ENCODE data around the gene GALNT17.

The GALNT17 gene

DNA sequence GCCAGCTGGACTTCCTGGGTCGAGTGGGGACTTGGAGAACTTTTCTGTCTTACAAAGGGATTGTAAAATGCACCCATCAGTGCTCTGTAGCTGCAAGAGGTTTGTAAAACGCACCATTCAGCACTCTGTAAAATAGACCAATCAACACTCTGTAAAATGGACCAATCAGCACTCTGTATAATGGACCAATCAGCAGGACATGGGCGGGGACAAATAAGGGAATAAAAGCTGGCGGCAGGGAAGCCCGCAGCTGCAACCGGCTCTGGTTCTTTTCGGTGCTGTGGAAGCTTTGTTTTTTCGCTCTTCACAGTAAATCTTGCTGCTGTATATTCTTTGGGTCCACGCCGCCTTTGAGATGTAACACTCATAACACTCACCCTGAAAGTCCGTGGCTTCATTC is 151.9 kb downstream of the GALNT17 start:
- TF ChIP-seq CTCF (IDR thresholded peaks at IDR 0.05; ENCODE audit: extremely low read depth, missing control alignments): no peak
- no peak for DNase-seq (ENCODE audit: low spot score)

GRCh38 chr7:71285571-71286145 is 153.7 kb downstream of the GALNT17 start:
- no peak for TF ChIP-seq CTCF (IDR thresholded peaks at IDR 0.05; ENCODE audit: extremely low read depth, missing control alignments)
- DNase-seq (ENCODE audit: low spot score): no peak

GRCh38 chr7:71286336-71286735 is 154.4 kb downstream of the GALNT17 start:
- DNase-seq (ENCODE audit: low spot score): no peak
- TF ChIP-seq CTCF (IDR thresholded peaks at IDR 0.05; ENCODE audit: extremely low read depth, missing control alignments): no peak

DNA sequence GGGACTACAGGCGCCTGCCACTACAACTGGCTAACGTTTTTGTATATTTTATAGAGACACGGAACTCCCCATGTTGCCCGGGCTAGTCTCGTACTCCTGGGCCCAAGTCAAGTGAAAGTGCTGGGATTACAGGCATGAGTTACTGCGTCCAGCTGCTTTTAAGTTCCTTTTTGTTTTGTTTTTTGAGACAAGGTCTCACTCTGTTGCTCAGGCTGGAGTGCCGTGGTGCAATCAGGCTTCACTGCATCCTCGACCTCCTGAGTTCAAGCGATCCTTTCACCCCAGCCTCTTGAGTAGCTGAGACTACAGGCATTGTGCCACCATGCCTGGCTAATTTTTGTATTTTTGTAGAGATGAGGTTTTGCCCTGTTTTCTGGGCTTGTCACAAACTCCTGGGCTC is 155.0 kb downstream of the GALNT17 start:
- no peak for TF ChIP-seq CTCF (IDR thresholded peaks at IDR 0.05; ENCODE audit: extremely low read depth, missing control alignments)
- no peak for DNase-seq (ENCODE audit: low spot score)

GRCh38 chr7:71290452-71290851 is 158.5 kb downstream of the GALNT17 start:
- no peak for DNase-seq (ENCODE audit: low spot score)
- no peak for TF ChIP-seq CTCF (IDR thresholded peaks at IDR 0.05; ENCODE audit: extremely low read depth, missing control alignments)

DNA sequence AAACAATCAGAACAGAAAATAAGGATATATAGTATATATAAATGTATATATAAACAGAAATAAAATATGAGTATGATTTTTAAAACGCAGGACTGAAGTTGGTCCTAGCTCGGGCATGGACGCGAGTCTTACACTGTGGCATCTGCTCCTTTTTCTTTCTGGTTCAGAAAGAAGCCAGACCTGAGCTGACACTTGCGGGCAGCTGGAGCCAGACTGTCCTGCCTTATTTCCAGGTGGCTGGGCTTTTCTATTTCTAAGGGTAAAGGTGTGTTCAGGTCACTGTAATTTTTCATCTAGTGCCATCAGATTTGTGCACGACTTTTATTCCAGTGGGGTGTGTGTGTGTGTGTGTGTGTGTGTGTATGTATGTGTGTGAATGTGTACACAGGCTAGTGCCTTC is 166.4 kb downstream of the GALNT17 start:
- no peak for DNase-seq (ENCODE audit: low spot score)
- TF ChIP-seq CTCF (IDR thresholded peaks at IDR 0.05; ENCODE audit: extremely low read depth, missing control alignments): no peak

DNA sequence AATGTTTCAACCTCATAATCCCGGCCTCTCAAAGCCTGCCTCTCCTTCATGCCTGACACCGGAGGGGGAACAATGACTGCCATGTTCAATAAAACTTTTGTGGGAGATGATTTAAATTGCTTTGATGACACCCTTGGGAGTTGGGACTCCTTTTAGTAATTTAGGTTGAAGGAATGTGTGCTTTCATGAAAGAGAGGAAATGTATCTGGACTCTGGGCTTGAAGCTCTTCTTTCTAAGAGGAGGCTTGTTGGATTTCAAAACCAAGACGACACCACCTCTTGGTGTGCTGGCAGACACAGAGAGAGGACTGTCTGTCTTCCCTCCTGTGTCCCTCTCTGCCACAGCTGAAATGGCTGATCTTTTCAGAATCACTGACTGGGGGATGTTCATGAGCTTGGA is 168.1 kb downstream of the GALNT17 start:
- DNase-seq (ENCODE audit: low spot score): no peak

More for the DNA sequence above, 168.1 kb downstream of the GALNT17 start:
- no peak for TF ChIP-seq CTCF (IDR thresholded peaks at IDR 0.05; ENCODE audit: extremely low read depth, missing control alignments)

All from GM20000 (cell line).